HG02759 (cell line): ENCODE measurements around the gene PRR5L.

Experiments used
- ATAC-seq: cut with Tn5 transposase; IDR thresholded peaks from one replicate; pipeline ENCODE4 v1.9.1; 2021; ENCODE audit warnings: mild to moderate bottlenecking, moderate library complexity; ENCODE audit not compliant: unreplicated experiment

Gene PRR5L

DNA sequence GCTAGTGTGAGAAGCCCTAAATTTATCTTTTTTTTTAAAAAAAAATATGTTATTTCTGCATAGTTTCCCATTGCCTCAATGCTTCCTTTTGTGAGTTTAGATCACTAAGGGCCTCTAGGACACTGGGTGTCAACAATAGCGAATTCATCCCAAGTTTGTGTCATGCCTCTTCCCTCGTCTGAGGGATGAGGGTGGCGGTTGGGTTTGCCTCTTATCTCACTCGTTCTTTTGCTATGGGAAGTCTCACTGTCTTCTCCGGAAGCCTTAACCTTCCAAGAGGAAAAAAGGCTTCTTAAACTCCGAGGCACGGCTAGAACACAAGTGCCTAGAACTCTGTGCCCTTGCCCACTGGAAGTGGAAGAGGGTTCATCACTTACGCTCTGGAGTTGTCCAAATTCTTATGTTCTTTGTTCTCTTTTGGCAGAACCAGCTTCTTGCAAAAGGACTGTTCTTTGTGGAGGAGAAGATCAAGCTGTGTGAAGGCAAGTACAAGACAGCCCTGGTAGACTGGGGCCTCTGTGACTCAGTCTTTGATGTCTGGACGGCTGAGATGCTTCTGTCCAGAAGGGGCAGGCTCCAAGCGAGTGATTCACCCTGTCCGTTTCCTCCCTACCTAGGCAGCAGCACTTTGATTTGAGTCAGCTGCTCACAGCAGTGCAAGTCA is 135.5 kb downstream of the PRR5L start:
- ATAC-seq = no peak

DNA sequence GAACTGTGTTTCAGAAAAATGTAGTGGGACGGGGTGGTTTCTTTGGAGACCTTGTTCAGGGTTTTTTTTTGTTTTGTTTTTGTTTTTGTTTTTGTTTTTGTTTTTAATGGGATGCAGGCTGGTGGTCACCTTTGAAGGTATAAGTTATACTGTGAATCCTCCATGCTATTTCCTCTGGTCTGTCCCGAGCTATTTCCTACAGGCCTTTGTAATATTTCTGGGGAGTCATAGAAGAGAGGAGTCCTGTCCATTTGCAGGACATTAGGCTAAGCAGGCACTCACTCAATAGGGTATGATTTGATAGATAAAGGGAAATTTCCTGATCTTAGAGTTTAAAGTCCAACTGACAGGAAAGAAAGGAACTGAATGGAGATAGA is 136.0 kb downstream of the PRR5L start:
- no peak for ATAC-seq

DNA sequence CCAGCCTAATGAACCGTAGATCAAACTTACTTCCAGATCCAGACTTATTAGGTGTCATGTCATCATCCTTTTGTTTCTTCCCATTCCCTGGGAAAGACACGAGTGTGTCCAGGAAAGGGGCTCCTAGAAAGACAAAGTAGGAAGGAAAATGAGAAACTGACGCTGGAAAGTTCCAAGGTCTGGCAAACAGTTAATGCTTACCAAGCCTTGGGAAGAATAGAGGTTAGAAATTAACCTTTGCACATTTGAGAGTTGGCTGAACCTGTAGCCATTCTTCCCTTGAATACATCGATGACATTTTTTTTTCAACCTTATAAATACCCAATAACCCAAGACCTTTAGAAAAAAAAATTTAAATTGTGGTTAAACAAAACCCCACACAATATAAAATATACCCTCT is 136.7 kb downstream of the PRR5L start:
- no peak for ATAC-seq

DNA sequence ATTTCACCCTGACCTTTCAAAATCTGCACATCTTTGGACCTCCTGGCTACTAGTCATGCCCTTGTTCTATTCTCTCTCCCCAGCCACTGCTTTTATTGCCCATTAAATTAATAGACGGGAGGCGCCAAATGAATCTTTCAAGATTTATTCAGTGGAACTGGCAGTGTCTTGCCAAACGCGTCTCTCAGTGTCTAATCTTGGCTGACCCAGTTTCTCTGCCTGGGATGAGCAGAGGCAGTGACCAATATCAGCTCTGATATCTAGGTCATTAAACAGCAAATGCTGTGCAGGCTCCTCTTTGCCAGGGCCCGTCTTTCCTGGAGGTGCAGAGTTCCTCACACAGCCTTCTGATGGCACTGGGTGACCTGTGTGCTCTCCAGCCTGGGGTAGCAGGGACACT is 140.0 kb downstream of the PRR5L start:
- ATAC-seq = no peak

DNA sequence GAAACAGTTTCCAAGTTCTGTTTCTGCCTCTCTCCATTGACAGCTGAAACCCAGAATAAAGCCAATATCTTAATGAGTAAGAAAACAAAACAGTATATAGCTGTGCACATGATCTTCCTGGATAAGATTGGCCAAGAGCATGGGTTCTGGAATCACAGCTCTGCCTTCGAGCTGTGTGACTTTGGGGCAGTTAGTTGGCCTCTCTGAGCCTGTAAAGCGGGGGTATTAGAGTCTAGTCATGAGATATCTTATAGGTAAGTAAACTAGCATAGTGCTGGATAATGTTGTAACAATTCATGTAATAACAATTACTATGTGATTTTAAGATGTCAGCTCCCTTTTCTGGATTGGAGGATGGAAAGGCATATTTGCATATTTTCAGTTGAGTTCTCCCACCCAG is 140.5 kb downstream of the PRR5L start:
- ATAC-seq = no peak

DNA sequence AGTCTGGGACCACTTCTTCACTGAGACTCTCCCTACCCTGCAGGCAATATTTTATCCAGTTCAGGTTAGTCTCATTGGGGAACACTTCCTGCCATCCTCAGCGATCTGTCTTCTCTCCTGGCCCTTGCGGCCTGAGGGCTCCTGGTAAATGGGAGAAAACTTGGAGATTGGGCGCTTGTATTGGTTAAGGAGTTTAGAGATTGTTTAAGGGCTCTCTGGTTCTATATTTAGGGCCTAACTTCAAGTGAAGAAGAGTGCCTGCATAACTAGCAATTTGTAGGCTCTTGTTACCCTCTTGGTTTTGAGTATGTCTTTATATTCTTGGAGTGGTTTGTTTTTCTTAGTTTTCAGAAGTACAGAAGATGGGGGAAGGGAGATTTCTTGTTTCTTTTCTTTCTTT is 141.3 kb downstream of the PRR5L start:
- ATAC-seq = no peak

DNA sequence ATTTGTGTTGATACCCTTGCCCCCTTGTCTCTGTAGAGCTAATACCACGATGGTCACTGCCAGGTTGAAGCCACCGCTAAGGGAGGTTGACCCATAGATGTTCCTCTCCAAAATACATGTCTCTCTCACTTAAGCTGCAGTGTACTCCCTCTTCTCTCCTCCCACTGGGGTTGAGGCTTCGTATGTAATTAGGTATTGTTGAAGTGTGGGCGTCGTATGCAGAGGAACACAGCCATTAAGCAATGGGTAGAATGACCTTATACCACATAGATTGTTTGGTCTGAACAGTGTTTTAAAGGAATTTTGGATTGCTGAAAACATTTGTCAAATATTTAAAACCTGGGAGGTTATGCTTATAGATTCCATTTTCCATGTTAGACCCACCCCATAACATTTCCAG is 142.0 kb downstream of the PRR5L start:
- no peak for ATAC-seq

DNA sequence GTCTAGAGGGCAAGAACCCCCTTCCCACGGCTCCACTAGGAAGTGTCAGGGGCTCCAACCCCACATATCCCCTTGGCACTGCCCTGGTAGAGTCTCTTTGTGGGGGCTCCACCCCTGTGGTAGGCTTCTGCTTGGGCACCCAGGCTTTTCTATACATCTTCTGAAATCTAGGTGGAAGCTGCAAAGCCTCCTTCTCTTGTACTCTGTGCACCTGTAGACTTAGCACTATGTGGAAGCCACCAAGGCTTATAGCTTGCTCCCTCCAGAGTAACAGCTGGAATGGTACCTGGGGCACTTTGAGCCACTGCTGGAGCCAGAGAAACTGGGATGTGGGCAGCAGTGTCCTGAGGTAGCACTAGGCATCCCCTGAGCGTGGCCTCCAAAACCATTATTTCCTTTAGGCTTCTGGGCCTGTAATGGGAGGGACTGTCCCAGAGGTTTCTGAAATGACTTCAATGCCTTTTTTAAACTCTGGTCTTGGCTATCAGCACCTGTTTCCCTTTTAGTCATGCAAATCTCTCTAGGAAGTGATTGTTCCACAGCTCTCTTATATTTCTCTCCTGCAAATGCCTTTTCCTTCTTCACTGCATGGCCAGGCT is 145.6 kb downstream of the PRR5L start:
- peak; percentile 92 for ATAC-seq

DNA sequence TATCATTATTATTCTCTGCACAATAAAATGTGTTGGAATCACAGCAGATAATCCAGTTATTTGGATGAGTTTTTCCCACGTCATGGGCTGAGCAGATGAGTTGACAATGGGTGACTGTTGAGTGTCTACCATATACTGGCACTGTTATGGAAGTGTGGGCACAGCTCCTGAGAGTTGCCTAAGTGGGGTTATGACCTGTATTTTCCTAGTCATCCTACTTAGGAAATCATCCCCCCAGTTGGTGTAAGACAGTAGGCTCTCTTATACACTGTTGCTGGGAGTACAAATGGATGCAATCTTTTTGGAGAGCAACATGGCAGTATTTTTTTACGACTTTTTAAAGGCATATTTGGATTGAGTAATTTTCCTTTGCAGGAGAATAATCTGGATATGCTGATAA is 147.6 kb downstream of the PRR5L start:
- ATAC-seq = no peak

DNA sequence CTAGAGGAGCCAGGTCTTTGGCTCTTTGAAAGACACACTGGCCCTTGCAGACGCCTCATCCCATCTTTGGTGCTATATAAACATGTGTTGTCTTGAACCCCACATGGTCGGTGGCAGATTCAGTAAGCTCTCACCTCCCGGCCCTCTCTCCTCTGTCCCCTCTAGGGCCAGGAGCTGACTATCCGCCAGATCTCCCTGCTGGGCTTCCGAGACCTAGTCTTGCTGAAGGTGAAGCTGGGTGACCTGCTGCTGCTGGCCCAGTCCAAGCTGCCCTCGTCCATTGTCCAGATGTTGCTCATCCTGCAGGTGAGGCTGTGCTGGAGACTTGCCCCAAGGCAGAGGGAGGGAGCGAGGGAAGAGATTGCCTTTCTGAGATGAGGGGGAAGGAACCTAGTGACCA is 150.0 kb downstream of the PRR5L start:
- no peak for ATAC-seq

DNA sequence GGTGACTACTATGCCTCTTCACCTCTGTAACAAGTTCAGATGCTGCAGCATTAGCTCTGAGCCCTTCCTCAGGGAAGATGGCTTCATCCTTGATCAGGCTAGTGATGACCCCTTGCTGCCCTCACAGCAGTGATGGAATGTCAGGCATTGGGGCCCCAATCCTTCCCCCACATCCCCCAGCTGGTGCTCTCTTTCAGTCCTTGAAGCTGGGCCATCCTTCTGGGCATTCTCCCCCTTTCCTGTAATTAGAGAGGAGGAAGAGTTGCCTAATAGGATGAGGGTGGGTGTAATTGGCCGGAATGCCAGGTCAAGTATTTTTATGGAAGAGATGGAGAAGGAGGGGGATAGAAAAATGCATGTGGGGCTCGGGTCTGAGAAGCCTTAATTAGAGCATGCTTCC is 151.4 kb downstream of the PRR5L start:
- no peak for ATAC-seq

DNA sequence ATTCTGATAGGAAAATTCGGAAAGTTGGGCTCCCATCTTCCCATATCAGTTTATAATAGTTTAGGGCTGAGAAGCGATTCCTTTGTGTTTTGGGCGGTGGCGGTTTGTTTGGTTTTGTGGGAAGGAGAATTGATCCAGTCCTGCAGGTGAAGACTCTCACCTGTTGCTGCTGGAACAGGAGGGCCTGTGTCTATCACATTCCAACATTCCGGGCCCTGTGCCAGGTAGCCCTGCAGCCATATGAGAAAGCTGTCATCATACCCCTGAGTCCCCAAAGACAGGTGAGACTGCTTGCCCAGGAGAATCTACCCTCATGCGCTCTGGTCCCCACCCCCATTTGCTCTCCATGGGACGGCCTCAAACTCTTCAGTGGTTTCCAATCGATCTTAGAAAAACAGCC is 151.9 kb downstream of the PRR5L start:
- ATAC-seq = no peak

DNA sequence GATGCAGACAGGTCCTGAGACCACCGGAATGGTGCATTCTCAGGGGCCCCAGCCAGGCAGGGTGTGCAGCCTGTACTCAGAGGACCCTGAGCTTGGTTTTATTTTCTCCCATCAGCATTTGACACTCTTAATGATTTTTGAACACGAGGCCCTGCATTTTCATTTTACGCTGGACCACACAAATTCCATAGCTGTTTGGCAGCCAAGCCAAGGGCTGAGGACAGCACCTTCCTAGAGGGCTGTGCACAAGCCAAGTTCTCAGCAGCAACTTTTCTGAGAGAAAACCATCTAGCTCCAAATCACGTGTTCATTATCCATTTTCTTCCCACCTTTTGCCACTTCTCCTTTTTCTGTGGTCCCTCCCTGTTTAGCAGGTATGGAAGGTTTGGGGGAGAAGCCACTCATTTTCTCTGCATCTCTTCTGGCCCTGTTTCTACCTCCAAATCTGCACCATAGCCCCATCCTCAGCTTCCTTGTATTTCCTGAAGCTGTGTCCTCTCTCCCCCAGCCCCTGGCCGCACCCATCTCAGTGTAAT is 153.5 kb downstream of the PRR5L start:
- ATAC-seq = peak; percentile 29

DNA sequence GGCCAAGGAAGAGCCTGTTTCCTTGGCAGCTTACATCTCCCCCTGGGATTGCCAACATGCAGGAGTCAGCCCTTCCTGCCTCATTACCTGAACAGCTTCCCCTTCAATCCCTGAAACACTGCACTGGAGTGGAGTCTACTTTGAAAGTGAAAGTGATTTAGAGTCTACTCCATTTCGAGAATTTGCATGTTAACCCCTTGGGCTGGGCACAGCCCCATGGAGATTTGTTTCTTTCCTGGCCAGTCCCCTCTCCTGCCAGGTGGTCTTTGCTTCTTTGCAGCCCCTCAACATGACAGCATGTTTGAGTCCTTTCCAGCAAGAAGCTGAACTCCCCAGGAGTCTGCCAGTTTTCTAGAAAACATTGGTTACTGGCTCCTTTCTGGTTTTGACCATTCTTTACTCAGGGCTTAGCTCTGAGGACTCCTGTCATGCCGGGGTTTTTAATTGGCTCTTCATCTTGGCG is 154.1 kb downstream of the PRR5L start:
- ATAC-seq = peak; percentile 62

DNA sequence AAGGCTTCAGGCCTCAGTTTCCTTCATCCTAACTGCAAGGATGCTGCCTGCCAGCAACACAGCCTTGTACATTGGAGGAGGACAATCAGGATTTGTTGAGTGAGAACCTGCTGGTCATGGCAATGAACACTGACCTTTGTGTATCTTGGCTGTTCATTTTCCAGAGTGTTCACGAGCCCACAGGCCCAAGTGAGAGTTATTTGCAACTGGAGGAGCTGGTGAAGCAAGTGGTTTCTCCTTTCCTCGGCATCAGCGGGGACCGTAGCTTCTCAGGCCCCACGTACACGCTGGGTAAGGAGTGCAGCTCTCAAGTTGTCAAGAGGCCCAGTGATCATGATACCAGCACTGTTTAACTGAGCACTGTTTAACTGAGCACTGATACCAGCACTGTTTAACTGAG is 155.0 kb downstream of the PRR5L start:
- ATAC-seq = no peak

DNA sequence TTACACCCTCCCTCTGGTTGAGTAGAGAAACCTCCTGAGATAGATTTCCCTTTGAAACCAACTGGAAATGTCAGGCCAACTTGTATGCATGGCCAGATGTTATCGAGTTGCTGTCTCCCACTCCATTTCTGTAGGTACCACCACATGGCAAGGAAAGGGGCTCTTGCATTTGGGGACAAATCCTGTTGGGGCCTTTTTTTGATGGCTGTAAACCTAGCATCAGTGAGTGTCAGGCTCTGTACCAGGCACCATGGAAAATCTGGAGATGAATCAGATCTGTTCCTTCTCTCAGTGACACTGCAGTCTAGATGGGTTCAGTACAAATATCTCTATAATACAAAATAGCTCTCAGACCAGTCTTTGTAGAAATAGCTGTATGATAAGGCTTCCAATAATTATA is 155.6 kb downstream of the PRR5L start:
- no peak for ATAC-seq

DNA sequence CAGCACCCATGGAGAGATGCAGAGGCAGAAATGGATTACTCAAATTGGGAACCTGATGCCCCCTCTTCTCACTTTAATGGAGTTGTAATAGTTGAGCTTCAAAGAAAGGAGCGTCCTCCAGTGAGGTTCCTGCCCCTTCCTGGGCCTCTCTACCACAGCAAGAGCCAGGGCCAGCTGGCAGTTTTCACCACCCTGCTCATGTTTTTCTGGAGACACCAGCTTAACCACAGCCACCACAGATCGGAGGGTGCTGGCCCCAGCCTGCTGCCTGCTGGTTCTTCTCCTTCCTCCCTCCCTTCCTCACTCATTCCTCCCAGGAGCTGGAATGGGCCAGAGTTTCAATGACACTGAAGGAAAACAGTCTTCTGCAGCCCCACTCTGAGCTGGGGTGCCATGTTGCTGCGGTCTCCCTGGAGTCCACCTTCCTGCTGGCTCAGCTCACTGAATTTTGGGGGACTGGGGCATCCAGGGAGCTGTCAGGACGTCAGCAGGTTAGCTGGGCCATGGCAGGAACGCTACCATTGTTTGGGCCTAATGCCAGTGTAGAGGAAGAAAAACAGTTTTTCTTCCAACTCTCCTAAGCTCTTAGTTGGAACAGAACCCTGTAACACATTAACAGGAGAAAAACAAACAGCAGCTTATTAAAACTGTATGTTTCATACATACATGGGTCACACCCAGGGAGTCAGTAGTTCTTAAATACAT is 156.3 kb downstream of the PRR5L start:
- ATAC-seq = no peak

DNA sequence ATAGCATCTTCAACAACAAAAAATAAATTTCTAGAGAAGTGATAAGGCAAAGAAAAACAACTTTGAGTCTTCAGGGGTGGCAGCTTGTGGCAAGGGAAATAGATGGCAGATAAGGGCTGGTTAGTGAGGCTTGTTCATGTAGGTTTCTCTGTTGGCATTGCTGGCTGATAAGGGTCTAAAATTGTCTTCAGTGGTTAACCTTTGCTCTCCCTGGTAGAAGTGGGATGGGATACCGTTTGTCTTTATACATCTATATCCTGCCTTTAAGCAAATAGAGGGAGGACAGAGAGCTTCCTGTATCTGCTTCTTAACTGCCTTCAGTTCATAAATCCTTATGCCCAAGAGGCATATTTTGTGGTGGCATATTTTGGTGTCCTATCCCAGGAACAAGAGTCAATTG is 156.9 kb downstream of the PRR5L start:
- no peak for ATAC-seq

DNA sequence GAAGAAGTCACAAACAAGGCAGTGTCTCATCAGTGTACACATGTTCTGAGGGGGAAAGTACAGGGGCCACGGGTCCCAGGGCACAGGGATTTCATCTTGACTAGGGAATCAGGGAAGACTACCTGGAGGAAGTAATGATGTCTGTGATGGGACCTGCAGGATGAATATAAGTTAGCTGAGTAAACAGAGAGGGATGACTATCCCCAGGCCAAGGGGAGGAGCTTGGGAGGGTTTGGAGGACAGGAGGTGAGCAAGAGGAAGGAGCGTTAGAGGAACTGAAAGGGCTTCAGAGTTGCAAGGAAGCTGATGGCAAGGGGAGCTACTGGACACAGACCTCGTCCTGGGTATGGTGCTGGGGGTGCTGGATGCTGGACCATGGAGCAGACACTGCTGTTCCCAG is 157.6 kb downstream of the PRR5L start:
- no peak for ATAC-seq

DNA sequence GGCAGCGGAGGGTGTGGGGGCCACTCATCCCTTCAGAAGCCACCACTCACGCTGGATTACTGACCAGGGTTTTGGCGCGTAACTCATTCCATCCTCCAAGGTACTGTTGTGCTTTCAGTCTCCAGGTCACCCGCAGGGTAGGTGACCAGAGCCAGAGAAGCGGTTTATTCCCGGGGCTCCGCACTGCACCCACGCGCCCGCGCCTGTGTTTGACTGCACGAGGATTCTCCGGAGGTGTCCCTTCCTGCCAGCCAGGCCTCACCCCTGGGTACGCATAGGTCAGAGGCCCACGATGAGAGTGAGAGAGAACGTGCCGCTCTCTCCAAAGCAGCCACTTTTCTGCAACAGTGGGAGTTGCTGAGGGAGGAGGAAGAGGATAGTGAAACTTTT is 158.5 kb downstream of the PRR5L start:
- no peak for ATAC-seq

DNA sequence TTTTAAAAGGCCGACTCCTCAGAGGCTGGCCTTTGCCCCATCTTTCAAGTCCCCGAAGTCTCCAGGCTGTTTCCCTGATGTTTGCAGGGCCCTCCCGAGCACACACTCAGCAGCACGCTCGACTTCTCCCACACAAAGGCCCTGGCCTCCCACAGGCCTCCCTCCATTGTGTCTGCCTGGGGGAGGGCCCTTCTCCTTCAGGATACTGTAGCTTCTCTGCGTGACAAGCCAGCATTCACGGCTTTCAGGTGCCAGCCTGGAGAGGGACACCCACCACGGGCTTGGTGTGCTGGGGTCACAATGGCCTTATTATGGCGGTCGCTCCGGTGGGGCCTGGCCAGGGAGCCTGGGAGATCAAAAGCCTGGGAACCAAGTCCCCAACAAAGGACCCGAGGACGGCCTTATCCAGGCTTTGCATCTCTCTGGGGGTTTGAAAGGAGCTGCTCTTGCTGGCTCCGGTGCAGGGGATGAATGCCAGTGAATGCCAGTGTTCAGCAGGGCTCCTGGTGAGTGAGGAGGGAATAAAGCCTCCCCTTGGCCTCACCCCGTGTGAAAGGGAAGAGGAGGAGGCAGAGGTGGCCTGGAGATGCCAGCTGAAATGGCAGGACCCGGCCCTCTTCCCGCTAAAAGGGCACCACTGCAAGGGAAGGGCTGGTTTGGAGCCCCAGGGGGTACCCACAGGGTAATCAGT is 159.0 kb downstream of the PRR5L start:
- no peak for ATAC-seq
